NCI-H2107 treated with DMSO at 0.1 percent for 48 hours (cell line): ENCODE measurements around the gene SAXO1.
"Not testable (repeated sequence)": the region's sequence is repeated elsewhere in the genome, so short reads cannot be mapped to it uniquely, and the experiment has no call there.

Source experiments
- DNase-seq: peaks from one replicate; lab custom pipeline; 2025; ENCODE audit not compliant: unreplicated experiment; lab: John Stamatoyannopoulos, UW

SAXO1 gene

GRCh38 chr9:19000133-19000532 is 32.9 kb downstream of the SAXO1 start:
- no peak for DNase-seq

- DNase-seq = no peak
Observed at GRCh38 chr9:18999173-18999785, 33.7 kb downstream of the SAXO1 start.

- DNase-seq = no peak
Observed at GRCh38 chr9:18997151-18997550, 35.9 kb downstream of the SAXO1 start.

GRCh38 chr9:18996211-18996610 is 36.8 kb downstream of the SAXO1 start:
- DNase-seq = no peak

- DNase-seq = no peak
Observed at GRCh38 chr9:18994263-18994916, 38.6 kb downstream of the SAXO1 start.

- not testable (repeated sequence) for DNase-seq
Observed at GRCh38 chr9:18991197-18991596, 41.8 kb downstream of the SAXO1 start.

GRCh38 chr9:18990494-18990893 is 42.5 kb downstream of the SAXO1 start:
- DNase-seq = no peak

GRCh38 chr9:18989865-18990264 is 43.1 kb downstream of the SAXO1 start:
- DNase-seq = no peak

GRCh38 chr9:18989097-18989496 is 43.9 kb downstream of the SAXO1 start:
- no peak for DNase-seq

GRCh38 chr9:18988003-18988402 is 45.0 kb downstream of the SAXO1 start:
- no peak for DNase-seq

GRCh38 chr9:18985996-18986395 is 47.0 kb downstream of the SAXO1 start:
- no peak for DNase-seq

GRCh38 chr9:18985464-18985951 is 47.5 kb downstream of the SAXO1 start:
- DNase-seq = no peak

GRCh38 chr9:18982262-18982620 is 50.8 kb downstream of the SAXO1 start:
- no peak for DNase-seq

- DNase-seq = no peak
Observed at GRCh38 chr9:18981476-18982261, 51.3 kb downstream of the SAXO1 start.

GRCh38 chr9:18980189-18980588 is 52.8 kb downstream of the SAXO1 start:
- no peak for DNase-seq

GRCh38 chr9:18979367-18979766 is 53.6 kb downstream of the SAXO1 start:
- DNase-seq = no peak

GRCh38 chr9:18978188-18978587 is 54.8 kb downstream of the SAXO1 start:
- no peak for DNase-seq

GRCh38 chr9:18976709-18977531 is 56.1 kb downstream of the SAXO1 start:
- peak; percentile 81 for DNase-seq

- no peak for DNase-seq
Observed at GRCh38 chr9:18976221-18976708, 56.7 kb downstream of the SAXO1 start.

- no peak for DNase-seq
Observed at GRCh38 chr9:18973348-18973747, 59.7 kb downstream of the SAXO1 start.

GRCh38 chr9:18972675-18973074 is 60.3 kb downstream of the SAXO1 start:
- no peak for DNase-seq
